ENCODE measurements around the gene KBTBD12. TPM values are rescaled to one million over a fixed set of nuclear protein-coding genes. Genes with fewer than 3 reads are reported as not detected.

The KBTBD12 gene
- total RNA-seq, 1 experiment from 2014 or later, result not detected

DNA sequence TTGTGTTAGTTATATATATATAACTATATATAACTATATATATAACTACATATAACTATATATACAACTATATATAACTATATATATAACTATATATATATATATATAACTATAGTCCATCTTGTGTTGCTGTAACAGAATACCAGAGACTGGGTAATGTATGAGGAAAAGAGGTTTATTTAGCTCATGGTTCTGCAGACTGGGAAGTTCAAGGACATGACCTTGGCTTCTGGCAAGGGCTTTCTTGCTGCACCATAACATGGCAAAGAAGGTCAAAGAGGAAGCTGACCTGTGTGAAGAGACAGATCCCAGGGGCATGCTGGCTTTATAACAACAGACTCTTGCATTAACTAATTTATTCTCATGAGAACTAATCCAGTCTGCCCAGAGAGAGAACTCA lies 27.6 kb downstream of the KBTBD12 start:
- BruUV-seq (replicated peaks), result no TSS peak
- CTCF ChIA-PET, result no interaction called here
- H3K4me2 ChIP-seq (ENCODE audit: low read length), result no peak overlapping the region
- DNase-seq (ENCODE audit: low read depth, low spot score), result no peak
- H3K4me3 ChIP-seq (replicated peaks in 1 of 2; ENCODE audit: low read depth in 1 of 2, low read length in 2 of 2), result no peak overlapping the region
- H3K27ac ChIP-seq (ENCODE audit: low read depth, low read length), result no peak overlapping the region
- no peak for ATAC-seq
- no peaks in the 10 kb centered on the region for H3K27me3 ChIP-seq (ENCODE audit: insufficient read depth, low read length)
- no peaks in the 10 kb centered on the region for H4K20me1 ChIP-seq (ENCODE audit: insufficient read depth)
- H3K9me2 ChIP-seq (ENCODE audit: insufficient read depth), result no peaks in the 10 kb centered on the region
- POLR2A ChIA-PET, result no interaction called here
- H3K9ac ChIP-seq (ENCODE audit: low read length), result no peak overlapping the region
- TF ChIP-seq CBX3 (IDR thresholded peaks at IDR 0.05; ENCODE audit: low read depth) (0 out of 2 replicates have a peak, but pooled peaks have one; percentile 23), RAD21 (IDR thresholded peaks at IDR 0.05; ENCODE audit: low read depth) (no peak)
- RAD21 ChIA-PET (ENCODE audit: low non-redundant PET in 1 of 2, low total read pairs in 2 of 2, uncharacterized antibody in 2 of 2, unreplicated experiment in 2 of 2), result no interaction called here
- intact Hi-C loops (cut with micrococcal nuclease), result no loop called here
- no peak overlapping the region for H2AFZ ChIP-seq (ENCODE audit: low read depth, low read length, poor library complexity, severe bottlenecking)
- H3K79me2 ChIP-seq (ENCODE audit: insufficient read depth, low read length), result no peaks in the 10 kb centered on the region
- H3K36me3 ChIP-seq (ENCODE audit: control insufficient read depth in 1 of 2, insufficient read depth in 2 of 2, low read length in 2 of 2), result no peaks in the 10 kb centered on the region
- H3K4me1 ChIP-seq (ENCODE audit: control insufficient read depth in 1 of 2, insufficient read depth in 2 of 2, low read length in 2 of 2), result no peaks in the 10 kb centered on the region
- no peaks in the 10 kb centered on the region for H3K9me3 ChIP-seq (ENCODE audit: control insufficient read depth in 1 of 2, insufficient read depth in 1 of 2, low read depth in 1 of 2, low read length in 2 of 2)

DNA sequence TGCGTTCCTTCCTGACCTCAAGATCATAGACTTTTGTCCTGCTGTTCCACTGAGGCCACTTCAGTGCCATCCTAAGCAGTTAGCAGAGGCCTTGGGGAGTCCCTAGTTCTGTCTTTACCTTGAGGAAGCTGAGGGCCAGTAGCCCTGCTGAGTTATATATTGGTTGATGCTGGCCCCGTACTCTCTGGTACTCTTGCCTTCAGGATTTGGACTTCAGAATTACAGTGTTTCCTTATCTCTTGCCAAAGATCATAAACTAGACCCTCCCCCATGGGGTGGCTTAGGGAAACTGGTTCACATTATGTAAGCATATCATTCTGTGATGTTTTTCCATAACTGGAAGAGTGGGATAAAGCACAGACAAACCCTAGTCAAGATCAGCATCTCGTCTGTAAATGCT lies 33.2 kb downstream of the KBTBD12 start:
- H3K4me1 ChIP-seq (ENCODE audit: control insufficient read depth in 1 of 2, insufficient read depth in 2 of 2, low read length in 2 of 2), result peaks cover 0 to 7% of the 10 kb centered on the region in 2 experiments; a peak in 2 of 4 replicates
- H4K20me1 ChIP-seq (ENCODE audit: insufficient read depth), result no peaks in the 10 kb centered on the region
- no peaks in the 10 kb centered on the region for H3K27me3 ChIP-seq (ENCODE audit: insufficient read depth, low read length)
- TF ChIP-seq EZH2phosphoT487 (IDR thresholded peaks at IDR 0.05; ENCODE audit: borderline replicate concordance) (no peak), POLR2A (IDR thresholded peaks at IDR 0.05; ENCODE audit: borderline replicate concordance, extremely low read depth, insufficient read depth, insufficient read length) (no peak), POLR2AphosphoS5 (IDR thresholded peaks at IDR 0.05; ENCODE audit: low read depth, low read length) (no peak), ZNF274 (IDR thresholded peaks at IDR 0.05; ENCODE audit: low read depth, low read length) (no peak), EGR1 (IDR thresholded peaks at IDR 0.05; ENCODE audit: low read depth) (no peak), SIN3A (IDR thresholded peaks at IDR 0.05; ENCODE audit: low read depth) (no peak), ELF1 (IDR thresholded peaks at IDR 0.05; ENCODE audit: borderline replicate concordance, low read depth) (no peak)
- TF ChIP-seq, protein P1, sequence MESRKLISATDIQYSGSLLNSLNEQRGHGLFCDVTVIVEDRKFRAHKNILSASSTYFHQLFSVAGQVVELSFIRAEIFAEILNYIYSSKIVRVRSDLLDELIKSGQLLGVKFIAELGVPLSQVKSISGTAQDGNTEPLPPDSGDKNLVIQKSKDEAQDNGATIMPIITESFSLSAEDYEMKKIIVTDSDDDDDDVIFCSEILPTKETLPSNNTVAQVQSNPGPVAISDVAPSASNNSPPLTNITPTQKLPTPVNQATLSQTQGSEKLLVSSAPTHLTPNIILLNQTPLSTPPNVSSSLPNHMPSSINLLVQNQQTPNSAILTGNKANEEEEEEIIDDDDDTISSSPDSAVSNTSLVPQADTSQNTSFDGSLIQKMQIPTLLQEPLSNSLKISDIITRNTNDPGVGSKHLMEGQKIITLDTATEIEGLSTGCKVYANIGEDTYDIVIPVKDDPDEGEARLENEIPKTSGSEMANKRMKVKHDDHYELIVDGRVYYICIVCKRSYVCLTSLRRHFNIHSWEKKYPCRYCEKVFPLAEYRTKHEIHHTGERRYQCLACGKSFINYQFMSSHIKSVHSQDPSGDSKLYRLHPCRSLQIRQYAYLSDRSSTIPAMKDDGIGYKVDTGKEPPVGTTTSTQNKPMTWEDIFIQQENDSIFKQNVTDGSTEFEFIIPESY (IDR thresholded peaks at IDR 0.05; ENCODE audit: extremely low read depth, insufficient replicate concordance, low read length), result no peak
- ATAC-seq (no peak), DNase-seq (ENCODE audit: low read depth, low spot score) (no peak)
- no peak overlapping the region for H3K4me3 ChIP-seq (replicated peaks in 1 of 2; ENCODE audit: low read depth in 1 of 2, low read length in 2 of 2)
- H3K79me2 ChIP-seq (ENCODE audit: insufficient read depth, low read length), result no peaks in the 10 kb centered on the region
- BruUV-seq (replicated peaks), result no TSS peak
- ChIA-PET POLR2A (no interaction called here), CTCF (no interaction called here), RAD21 (ENCODE audit: low non-redundant PET in 1 of 2, low total read pairs in 2 of 2, uncharacterized antibody in 2 of 2, unreplicated experiment in 2 of 2) (no interaction called here)
- no peak overlapping the region for H3K9ac ChIP-seq (ENCODE audit: low read length)
- intact Hi-C loops (cut with micrococcal nuclease), result no loop called here
- no peak overlapping the region for H3K27ac ChIP-seq (ENCODE audit: low read depth, low read length)
- H3K9me3 ChIP-seq (ENCODE audit: control insufficient read depth in 1 of 2, insufficient read depth in 1 of 2, low read depth in 1 of 2, low read length in 2 of 2), result no peaks in the 10 kb centered on the region
- no peaks in the 10 kb centered on the region for H3K9me2 ChIP-seq (ENCODE audit: insufficient read depth)
- H3K4me2 ChIP-seq (ENCODE audit: low read length), result no peak overlapping the region
- no peak overlapping the region for H2AFZ ChIP-seq (ENCODE audit: low read depth, low read length, poor library complexity, severe bottlenecking)
- no peaks in the 10 kb centered on the region for H3K36me3 ChIP-seq (ENCODE audit: control insufficient read depth in 1 of 2, insufficient read depth in 2 of 2, low read length in 2 of 2)

All from HCT116 (cell line).